ENCODE measurements around the gene CAD.

GRCh38 chr2:27185331-27186026 lies 31.7 kb upstream of the CAD start:
- TF ChIP-seq CTCF (IDR thresholded peaks at IDR 0.05): no peak
- TF ChIP-seq POLR2A (IDR thresholded peaks at IDR 0.05): no peak
